HG02798 (cell line): Measurements from ENCODE around the gene SCARF1.

Source experiments
- ATAC-seq: cut with Tn5 transposase; IDR thresholded peaks from one replicate; pipeline ENCODE4 v1.9.1; 2021; ENCODE audit warnings: mild to moderate bottlenecking; ENCODE audit not compliant: unreplicated experiment, poor library complexity

The SCARF1 gene

GRCh38 chr17:1648173-1648962, 2.8 kb upstream of the SCARF1 start:
- peak; percentile 1 for ATAC-seq

GRCh38 chr17:1647802-1648171, 2.3 kb upstream of the SCARF1 start:
- no peak for ATAC-seq

- no peak for ATAC-seq
Measured at GRCh38 chr17:1646199-1646875, 805 bp upstream of the SCARF1 start.

GRCh38 chr17:1644493-1645206, 882 bp downstream of the SCARF1 start:
- no peak for ATAC-seq

GRCh38 chr17:1643999-1644492, 1.5 kb downstream of the SCARF1 start:
- ATAC-seq = no peak

GRCh38 chr17:1643293-1643998, 2.1 kb downstream of the SCARF1 start:
- peak; percentile 23 for ATAC-seq

- no peak for ATAC-seq
Measured at GRCh38 chr17:1641065-1641403, 4.5 kb downstream of the SCARF1 start.

- ATAC-seq = no peak
Measured at GRCh38 chr17:1640329-1641064, 5.0 kb downstream of the SCARF1 start.

GRCh38 chr17:1639549-1640180, 5.9 kb downstream of the SCARF1 start:
- no peak for ATAC-seq

GRCh38 chr17:1638624-1639300, 6.8 kb downstream of the SCARF1 start:
- ATAC-seq = no peak

- ATAC-seq = no peak
Measured at GRCh38 chr17:1638171-1638590, 7.4 kb downstream of the SCARF1 start.

- ATAC-seq = no peak
Measured at GRCh38 chr17:1636732-1637285, 8.7 kb downstream of the SCARF1 start.

- ATAC-seq = no peak
Measured at GRCh38 chr17:1635675-1636465, 9.7 kb downstream of the SCARF1 start.

- no peak for ATAC-seq
Measured at GRCh38 chr17:1634841-1635650, 10.5 kb downstream of the SCARF1 start.

- ATAC-seq = no peak
Measured at GRCh38 chr17:1630662-1631061, 14.9 kb downstream of the SCARF1 start.

- peak; percentile 23 for ATAC-seq
Measured at GRCh38 chr17:1629504-1630310, 15.8 kb downstream of the SCARF1 start.
